GM12892 (cell line): Measurements from ENCODE around the gene KMT2B.

Experiments used
- POLR2A ChIP-seq: IDR thresholded peaks from 2 replicates; pipeline ENCODE4 v1.6.1; 2011; ENCODE audit warnings: low read depth, low read length, control low read depth
- TAF1 ChIP-seq: IDR thresholded peaks from 2 replicates; pipeline ENCODE4 v1.6.1; 2011; ENCODE audit warnings: low read depth, mild to moderate bottlenecking, control low read depth, low read length, borderline replicate concordance

DNA sequence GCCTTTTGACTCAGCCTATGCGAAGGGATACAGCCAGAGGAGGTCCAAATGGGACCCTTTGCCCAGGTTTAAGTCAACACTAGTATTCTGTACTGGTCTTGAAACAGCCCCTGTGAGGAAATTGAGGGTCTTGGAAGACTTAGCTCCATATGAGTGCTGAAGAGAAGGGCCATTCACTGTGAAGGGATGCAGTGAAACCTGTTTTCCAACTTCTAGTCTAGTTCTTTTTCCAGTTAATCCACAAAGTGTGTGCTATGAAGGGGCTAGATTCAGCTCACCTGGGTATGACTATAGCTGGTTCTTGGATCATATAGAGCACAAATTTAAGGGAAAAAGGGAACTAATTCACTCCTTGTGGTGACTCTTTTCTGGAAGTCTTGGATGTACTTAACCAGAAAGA lies 9.4 kb upstream of the KMT2B start:
- TF ChIP-seq POLR2A (no peak), TAF1 (no peak)
